ENCODE results near the gene WDR90.

GRCh38 chr16:675884-676564 lies 26.9 kb downstream of the WDR90 start:
- TF ChIP-seq POLR2A (IDR thresholded peaks at IDR 0.05) (no peak), POLR2AphosphoS5 (IDR thresholded peaks at IDR 0.05) (no peak), CTCF (IDR thresholded peaks at IDR 0.05) (no peak)

Data from transverse colon (tissue), 4 donors.